Measurements from ENCODE around the gene NAT10. TPM values are rescaled to one million over a fixed set of nuclear protein-coding genes. Genes with fewer than 3 reads are reported as not detected.
"Not testable (repeated sequence)": the region's sequence is repeated elsewhere in the genome, so short reads cannot be mapped to it uniquely, and the experiment has no call there.

NAT10 gene
- 100 to 1,000 TPM; 142 to 147 TPM for total RNA-seq

DNA sequence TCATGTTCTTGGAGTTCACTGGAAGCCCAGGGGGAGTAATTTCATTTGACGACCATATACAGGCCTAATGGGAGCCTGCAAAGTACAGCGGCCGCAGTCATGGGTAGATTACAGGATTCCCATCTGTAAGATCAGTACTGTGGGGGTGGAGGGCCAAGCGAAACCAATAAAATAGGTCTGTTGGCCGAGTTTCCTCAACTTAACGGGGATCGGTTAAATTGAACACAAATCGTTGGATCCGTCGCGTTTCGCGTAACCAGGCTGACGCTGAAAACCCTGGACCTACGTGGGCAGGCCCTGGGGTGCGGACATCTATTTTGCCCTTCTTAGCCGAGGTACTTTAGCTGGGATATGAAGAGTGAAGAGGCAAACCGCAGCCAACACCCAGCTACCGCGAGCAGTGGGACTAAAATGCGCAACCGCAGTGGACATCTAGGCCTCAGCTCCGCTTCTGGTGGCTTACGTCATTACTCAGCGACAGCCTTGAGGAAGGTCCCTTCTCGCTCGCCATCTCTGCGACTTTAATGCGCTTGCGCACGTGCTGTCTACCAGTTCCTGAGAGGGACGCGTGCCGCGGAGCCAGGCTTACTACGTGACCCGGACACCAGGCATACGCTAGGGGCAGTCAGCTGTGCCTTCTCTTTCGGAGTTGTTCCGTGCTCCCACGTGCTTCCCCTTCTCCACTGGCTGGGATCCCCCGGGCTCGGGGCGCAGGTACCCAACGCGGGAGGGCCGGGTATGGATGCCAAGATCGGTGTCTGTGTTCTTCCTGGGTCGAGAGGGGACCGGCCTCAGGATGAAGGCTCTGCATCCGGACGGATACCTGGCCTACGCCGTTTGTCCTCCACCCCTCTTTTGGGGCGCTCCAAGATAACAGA lies at the start of gene NAT10:
Gene NAT10, plus strand, starts transcription at position 551 of the 878 bp plus-strand sequence. CDS start 2,597 bp downstream, outside the sequence.
- POLR2A ChIA-PET = interaction anchor here (0.5 to 1.7 kb wide), 12 partner anchors 10 to 850 kb away, joined by 3 to 8 read pairs (median 4); partner anchors contain the start of gene CAPRIN1
- Mint-ChIP-seq H3K4me3 (peak within 1 kb of the TSS; percentile 97), H3K9me3 (ENCODE audit: low read depth) (no peaks in the 10 kb centered on the region), H3K27ac (peak within 1 kb of the TSS; percentile 99), H3K4me1 (peaks cover 57% of the 10 kb centered on the region), H3K27me3 (no peaks in the 10 kb centered on the region), H3K36me3 (ENCODE audit: low read depth) (peaks cover 56% of the 10 kb centered on the region)
- intact Hi-C loops (cut with DNase I, micrococcal nuclease) = loop anchor here (1.0 to 5.0 kb wide), 12 partner anchors 54 to 848 kb away; partner anchors contain the start of genes ABTB2 (in 2 of the 2), CAPRIN1 (in 2 of the 2), CAT (in 2 of the 2) and APIP (in 1 of the 2)
- DNase-seq (peak; percentile 98), ATAC-seq (peak; percentile 93)
- CTCF ChIA-PET = interaction anchor here (0.6 to 2.0 kb wide), 12 partner anchors 11 to 262 kb away, joined by 3 to 7 read pairs (median 4); no protein-coding TSS in a partner anchor

DNA sequence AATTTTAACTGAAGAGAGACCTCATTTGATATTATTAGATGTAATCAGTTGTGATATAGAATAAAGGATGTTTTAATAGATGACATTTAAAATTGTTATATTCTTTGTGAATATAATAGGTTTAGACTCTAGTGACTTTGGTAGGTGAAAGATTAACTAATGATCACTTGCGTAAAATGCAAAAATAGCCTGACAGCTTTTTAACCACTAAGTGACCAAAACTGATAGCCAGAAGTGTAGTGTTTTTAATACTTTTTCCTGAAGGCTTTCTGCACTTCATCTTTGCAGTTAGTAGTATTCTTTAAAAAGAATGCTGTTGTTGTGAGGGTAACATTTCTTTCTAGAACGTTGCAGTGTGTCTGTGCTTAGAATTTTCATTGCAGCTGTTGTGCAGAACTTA lies 48.8 kb upstream of the NAT10 start:
- Mint-ChIP-seq H3K27ac (no peak overlapping the region), H3K4me3 (no peak overlapping the region), H3K9me3 (ENCODE audit: low read depth) (no peaks in the 10 kb centered on the region), H3K27me3 (no peaks in the 10 kb centered on the region), H3K4me1 (peaks cover 42% of the 10 kb centered on the region), H3K36me3 (ENCODE audit: low read depth) (peaks cover 40% of the 10 kb centered on the region)
- POLR2A ChIA-PET = interaction anchor here (0.5 kb wide), 1 partner anchor 69 kb away, joined by 4 read pairs; no protein-coding TSS in a partner anchor
- DNase-seq (no peak), ATAC-seq (no peak)
- intact Hi-C loops (cut with DNase I, micrococcal nuclease) = loop anchor here in 1 of 2 experiments (10.0 kb wide), 1 partner anchor 322 kb away; the partner anchor contains the start of gene CD59
- CTCF ChIA-PET = no interaction called here

DNA sequence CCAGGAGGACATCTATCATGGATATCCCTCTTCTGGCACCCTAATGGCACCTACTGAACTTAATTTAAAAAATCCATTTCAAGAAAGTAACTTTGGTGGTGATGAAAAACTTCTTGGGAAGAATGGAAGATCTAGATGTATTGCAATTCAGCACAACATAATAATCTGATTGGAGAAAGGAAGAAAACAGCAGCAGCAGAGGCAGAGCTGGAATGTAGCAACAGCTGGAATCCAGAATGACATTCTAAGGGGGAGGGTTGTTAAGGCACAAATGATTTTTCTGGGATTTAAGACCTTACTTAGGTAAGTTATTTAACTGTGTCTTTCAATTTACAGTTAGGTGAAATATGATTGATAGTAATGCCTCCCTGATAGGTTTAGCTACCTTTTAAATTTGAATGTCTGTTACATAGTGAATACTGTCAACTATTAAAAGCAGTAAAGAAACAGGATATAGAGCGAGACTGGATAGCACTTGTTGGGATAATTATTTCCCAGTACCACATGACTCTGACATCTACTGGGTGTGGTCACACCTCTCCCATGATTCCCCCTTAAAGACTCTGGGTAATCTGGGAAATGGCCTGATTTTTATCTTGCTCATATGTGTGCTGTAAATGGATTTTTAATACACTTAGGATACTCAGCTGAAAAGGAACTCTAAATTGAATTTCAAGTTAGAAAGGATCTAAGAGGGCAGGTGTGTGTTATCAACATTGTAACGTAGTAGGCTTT lies 42.2 kb upstream of the NAT10 start:
- Mint-ChIP-seq H3K27me3 (no peaks in the 10 kb centered on the region), H3K4me1 (peaks cover 68% of the 10 kb centered on the region), H3K4me3 (no peak overlapping the region), H3K9me3 (ENCODE audit: low read depth) (no peaks in the 10 kb centered on the region), H3K36me3 (ENCODE audit: low read depth) (peaks cover 52% of the 10 kb centered on the region), H3K27ac (peak overlapping the region; percentile 7)
- DNase-seq (no peak), ATAC-seq (no peak)
- intact Hi-C loops (cut with DNase I, micrococcal nuclease) = no loop called here
- POLR2A ChIA-PET = no interaction called here
- CTCF ChIA-PET = interaction anchor here (0.7 to 2.3 kb wide), 4 partner anchors 10 to 255 kb away, joined by 3 to 9 read pairs (median 4); no protein-coding TSS in a partner anchor

DNA sequence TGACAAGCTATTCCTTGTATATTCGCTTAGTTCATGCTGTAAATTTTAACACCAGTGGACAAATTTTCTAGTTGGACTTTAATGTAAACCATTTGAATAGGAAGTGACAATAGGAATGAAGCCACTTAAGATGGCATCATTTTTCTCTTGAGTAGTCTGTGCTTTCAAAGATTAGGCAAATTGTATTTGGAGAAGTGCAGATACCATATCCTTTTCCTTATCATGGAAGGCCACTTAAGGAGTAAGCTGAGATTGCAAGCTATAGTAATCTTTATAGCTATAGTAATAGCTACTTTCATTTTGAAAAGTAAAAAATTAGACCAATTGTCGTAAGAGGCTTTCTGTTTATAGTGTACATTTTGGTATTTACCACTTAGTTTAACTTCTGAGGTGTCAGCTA lies 41.1 kb upstream of the NAT10 start:
- H3K27ac Mint-ChIP-seq = no peak overlapping the region
- H3K27me3 Mint-ChIP-seq = no peaks in the 10 kb centered on the region
- ATAC-seq = no peak
- POLR2A ChIA-PET = no interaction called here
- H3K36me3 Mint-ChIP-seq (ENCODE audit: low read depth) = peaks cover 47% of the 10 kb centered on the region
- CTCF ChIA-PET = interaction anchor here (0.9 to 2.3 kb wide), 7 partner anchors 9 to 294 kb away, joined by 3 to 9 read pairs (median 3); partner anchors contain the start of gene ABTB2
- no peaks in the 10 kb centered on the region for H3K9me3 Mint-ChIP-seq (ENCODE audit: low read depth)
- intact Hi-C loops (cut with DNase I, micrococcal nuclease) = no loop called here
- no peak overlapping the region for H3K4me3 Mint-ChIP-seq
- H3K4me1 Mint-ChIP-seq = peaks cover 61% of the 10 kb centered on the region
- no peak for DNase-seq

DNA sequence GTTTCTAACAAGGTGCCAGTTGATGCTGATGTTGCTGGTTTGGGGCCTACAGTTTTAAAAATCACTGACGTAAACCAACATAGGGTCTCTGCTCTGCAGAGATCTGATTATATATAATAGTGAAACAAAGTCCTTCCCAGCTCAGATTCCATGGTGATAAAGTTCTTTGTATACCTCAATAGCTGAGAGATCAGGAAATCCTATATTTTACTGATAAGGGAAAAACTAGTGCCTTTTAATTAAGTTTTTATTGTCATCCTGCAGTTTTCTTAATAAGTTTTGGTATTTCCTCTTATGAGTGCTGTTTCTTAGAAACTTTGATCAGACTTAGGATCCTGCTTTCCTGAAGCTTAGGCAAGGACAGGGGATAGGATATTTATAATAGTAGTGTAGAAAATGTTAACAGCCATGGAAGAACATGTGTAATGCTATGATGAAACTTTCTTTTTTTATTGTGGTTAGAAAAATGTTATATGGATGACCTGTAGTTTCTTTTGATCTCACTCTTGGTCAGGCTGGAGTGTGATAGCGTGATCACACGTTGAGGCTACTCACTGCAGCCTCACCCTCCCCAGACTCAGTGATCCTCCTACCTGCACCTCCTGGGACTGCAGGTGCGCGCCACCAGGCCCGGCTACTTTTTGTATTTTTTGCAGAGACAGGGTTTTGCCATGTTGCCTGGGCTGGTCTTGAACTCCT lies 39.8 kb upstream of the NAT10 start:
- POLR2A ChIA-PET = no interaction called here
- peak; percentile 80 for ATAC-seq
- CTCF ChIA-PET = interaction anchor here (0.6 to 2.3 kb wide), 6 partner anchors 12 to 306 kb away, joined by 3 to 6 read pairs (median 4); no protein-coding TSS in a partner anchor
- H3K4me1 Mint-ChIP-seq = peaks cover 63% of the 10 kb centered on the region
- no peaks in the 10 kb centered on the region for H3K9me3 Mint-ChIP-seq (ENCODE audit: low read depth)
- H3K27ac Mint-ChIP-seq = peak overlapping the region; percentile 47
- intact Hi-C loops (cut with DNase I, micrococcal nuclease) = no loop called here
- H3K4me3 Mint-ChIP-seq = no peak overlapping the region
- no peaks in the 10 kb centered on the region for H3K27me3 Mint-ChIP-seq
- DNase-seq = peak; percentile 50
- peaks cover 46% of the 10 kb centered on the region for H3K36me3 Mint-ChIP-seq (ENCODE audit: low read depth)

DNA sequence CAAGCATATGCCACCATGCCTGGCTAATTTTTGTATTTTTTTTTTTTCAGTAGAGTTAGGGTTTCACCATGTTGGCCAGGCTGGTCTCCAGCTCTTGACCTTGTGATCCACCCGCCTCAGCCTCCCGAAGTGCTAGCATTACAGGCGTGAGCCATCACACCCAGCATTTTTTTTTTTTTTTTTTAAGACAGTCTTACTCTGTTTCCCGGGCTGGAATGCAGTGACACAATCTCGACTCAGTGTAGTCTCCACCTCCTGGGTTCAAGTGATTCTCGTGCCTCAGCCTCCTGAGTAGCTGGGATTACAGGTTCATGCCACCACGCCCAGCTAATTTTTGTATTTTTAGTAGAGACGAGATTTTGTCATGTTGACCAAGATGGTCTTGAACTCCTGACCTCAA lies 38.7 kb upstream of the NAT10 start:
- H3K27me3 Mint-ChIP-seq; CTCF ChIA-PET; ATAC-seq; intact Hi-C loops (cut with DNase I, micrococcal nuclease); H3K4me3 Mint-ChIP-seq; H3K9me3 Mint-ChIP-seq (ENCODE audit: low read depth); DNase-seq: not testable (repeated sequence)
- Mint-ChIP-seq H3K4me1 (peaks cover 66% of the 10 kb centered on the region), H3K36me3 (ENCODE audit: low read depth) (peaks cover 43% of the 10 kb centered on the region), H3K27ac (peak overlapping the region; percentile 31)
- POLR2A ChIA-PET = interaction anchor here (0.6 kb wide), 1 partner anchor 620 kb away, joined by 3 read pairs; no protein-coding TSS in a partner anchor

DNA sequence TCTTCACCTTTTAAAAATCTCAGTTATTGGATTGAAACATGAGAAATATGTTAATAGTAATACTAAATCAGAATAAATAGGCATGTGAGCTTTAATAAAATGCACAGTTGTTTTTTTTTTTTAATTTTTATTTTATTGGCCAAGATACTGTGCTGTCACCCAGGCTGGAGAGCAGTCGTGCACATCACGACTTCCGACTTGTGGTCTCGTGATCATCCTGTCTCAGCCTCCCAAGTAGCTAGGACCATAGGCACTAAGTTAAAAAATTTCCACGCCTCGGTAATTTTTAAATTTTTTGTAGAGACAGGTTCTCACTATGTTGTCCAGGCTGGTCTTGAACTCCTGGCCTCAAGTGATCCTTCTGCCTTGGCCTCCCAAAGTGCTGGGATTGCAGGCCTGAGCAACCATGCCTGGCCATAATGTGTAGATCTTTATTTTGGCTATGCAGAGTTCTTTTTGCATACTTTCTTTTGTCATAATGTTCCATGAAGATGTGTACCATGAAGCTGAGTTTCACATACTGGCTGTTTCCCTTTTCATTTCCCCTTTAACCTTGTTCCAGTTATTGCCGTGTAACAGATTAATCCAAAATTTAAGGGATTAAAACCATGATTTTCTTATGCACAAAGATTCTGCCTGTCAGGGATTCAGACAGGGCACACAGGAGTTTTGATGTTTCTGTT lies 37.9 kb upstream of the NAT10 start:
- Mint-ChIP-seq H3K27ac (peak overlapping the region; percentile 6), H3K9me3 (ENCODE audit: low read depth) (no peaks in the 10 kb centered on the region), H3K27me3 (no peaks in the 10 kb centered on the region), H3K4me1 (peaks cover 62% of the 10 kb centered on the region), H3K4me3 (no peak overlapping the region), H3K36me3 (ENCODE audit: low read depth) (peaks cover 44% of the 10 kb centered on the region)
- CTCF ChIA-PET = interaction anchor here (0.9 to 1.3 kb wide), 5 partner anchors 9 to 70 kb away, joined by 3 to 5 read pairs (median 4); partner anchors contain the start of gene NAT10
- ATAC-seq = no peak
- intact Hi-C loops (cut with DNase I, micrococcal nuclease) = no loop called here
- DNase-seq = no peak
- POLR2A ChIA-PET = interaction anchor here (0.6 to 1.0 kb wide), 3 partner anchors 8 to 620 kb away, joined by 3 to 4 read pairs (median 3); no protein-coding TSS in a partner anchor

DNA sequence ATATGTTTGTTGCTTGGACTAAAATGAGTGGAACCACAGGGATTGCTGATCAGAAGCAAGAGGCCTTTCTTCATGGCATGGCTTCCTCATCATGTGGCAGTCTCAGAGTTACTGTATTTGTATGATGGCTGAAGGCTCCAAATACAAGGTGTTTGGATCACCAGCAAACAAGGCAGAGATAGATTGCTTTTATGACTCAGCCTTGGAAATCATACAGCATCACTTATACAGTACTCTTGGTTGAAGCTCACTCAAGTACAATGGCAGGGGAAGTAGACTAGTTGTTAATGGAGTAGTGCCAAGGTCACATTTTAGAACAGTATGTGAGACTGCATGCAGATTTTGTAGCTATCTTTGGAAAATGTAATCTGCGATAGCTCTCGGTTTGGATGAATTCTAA lies 37.3 kb upstream of the NAT10 start:
- Mint-ChIP-seq H3K36me3 (ENCODE audit: low read depth) (peaks cover 44% of the 10 kb centered on the region), H3K27ac (peak overlapping the region; percentile 6), H3K4me1 (peaks cover 60% of the 10 kb centered on the region), H3K27me3 (no peaks in the 10 kb centered on the region), H3K4me3 (no peak overlapping the region), H3K9me3 (ENCODE audit: low read depth) (no peaks in the 10 kb centered on the region)
- DNase-seq = no peak
- ATAC-seq = peak; percentile 67
- ChIA-PET CTCF (interaction anchor here (0.9 to 1.3 kb wide), 5 partner anchors 8 to 71 kb away, joined by 3 to 5 read pairs (median 4); partner anchors contain the start of gene NAT10), POLR2A (interaction anchor here (1.0 kb wide), 2 partner anchors 9 to 80 kb away, joined by 3 to 4 read pairs; no protein-coding TSS in a partner anchor)
- intact Hi-C loops (cut with DNase I, micrococcal nuclease) = no loop called here

DNA sequence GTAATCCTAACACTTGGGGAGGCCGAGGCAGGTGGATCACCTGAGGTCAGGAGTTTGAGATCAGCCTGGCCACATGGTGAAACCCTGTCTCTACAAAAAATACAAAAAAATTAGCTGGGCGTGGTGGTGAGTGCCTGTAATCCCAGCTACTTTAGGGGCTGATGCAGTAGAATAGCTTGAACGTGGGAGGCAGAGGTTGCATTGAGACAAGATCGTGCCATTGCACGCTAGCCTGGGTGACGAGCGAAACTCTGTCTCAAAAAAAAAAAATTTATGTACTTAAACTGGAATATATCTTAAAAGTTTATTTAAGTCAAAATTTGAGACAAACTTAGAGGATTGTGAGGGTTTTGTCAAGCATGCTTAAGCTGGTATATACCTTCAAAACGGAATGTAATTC lies 34.1 kb upstream of the NAT10 start:
- H3K4me3 Mint-ChIP-seq; H3K9me3 Mint-ChIP-seq (ENCODE audit: low read depth); ATAC-seq; intact Hi-C loops (cut with DNase I, micrococcal nuclease); H3K27ac Mint-ChIP-seq; DNase-seq; H3K27me3 Mint-ChIP-seq: not testable (repeated sequence)
- CTCF ChIA-PET = interaction anchor here (0.6 to 1.3 kb wide), 3 partner anchors 34 to 348 kb away, joined by 3 read pairs; partner anchors contain the start of gene NAT10
- POLR2A ChIA-PET = interaction anchor here (0.7 to 2.0 kb wide), 4 partner anchors 34 to 355 kb away, joined by 3 to 7 read pairs (median 4); partner anchors contain the start of gene NAT10
- Mint-ChIP-seq H3K4me1 (peaks cover 56% of the 10 kb centered on the region), H3K36me3 (ENCODE audit: low read depth) (peaks cover 51% of the 10 kb centered on the region)

DNA sequence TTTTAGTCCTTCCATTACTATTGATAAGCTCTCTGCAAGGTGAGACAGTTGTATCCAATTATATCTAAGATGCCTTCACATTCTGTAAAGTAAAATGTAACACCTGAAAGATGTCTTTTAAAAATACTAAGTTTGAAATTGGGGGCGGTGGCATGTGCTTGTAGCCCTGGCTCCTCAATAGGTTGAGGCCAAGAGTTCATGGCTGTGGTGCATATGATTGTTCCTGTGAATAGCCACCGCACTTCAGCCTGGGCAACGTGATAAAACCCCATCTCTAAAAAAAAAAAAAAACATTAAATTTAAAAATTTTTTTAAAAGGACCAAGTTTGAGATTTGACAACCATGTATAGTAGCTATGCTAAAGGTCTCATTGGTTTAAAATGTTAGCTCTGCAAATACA lies 33.4 kb upstream of the NAT10 start:
- Mint-ChIP-seq H3K4me3 (no peak overlapping the region), H3K27ac (no peak overlapping the region), H3K27me3 (no peaks in the 10 kb centered on the region), H3K4me1 (peaks cover 53% of the 10 kb centered on the region), H3K36me3 (ENCODE audit: low read depth) (peaks cover 51% of the 10 kb centered on the region), H3K9me3 (ENCODE audit: low read depth) (no peaks in the 10 kb centered on the region)
- no peak for DNase-seq
- intact Hi-C loops (cut with DNase I, micrococcal nuclease) = no loop called here
- POLR2A ChIA-PET = interaction anchor here (0.7 kb wide), 2 partner anchors 84 to 356 kb away, joined by 3 to 7 read pairs; no protein-coding TSS in a partner anchor
- CTCF ChIA-PET = interaction anchor here (0.6 to 1.3 kb wide), 3 partner anchors 33 to 348 kb away, joined by 3 read pairs; partner anchors contain the start of gene NAT10
- no peak for ATAC-seq
